GM19438 (cell line): ENCODE results near the gene ZMYND19.
A peak's percentile ranks its signal among the peaks of the same experiment; 100 is the strongest.
"Not testable (repeated sequence)": the region's sequence is repeated elsewhere in the genome, so short reads cannot be mapped to it uniquely, and the experiment has no call there.

Experiments used
- ATAC-seq: cut with Tn5 transposase; IDR thresholded peaks from one replicate; pipeline ENCODE4 v1.9.1; 2021; ENCODE audit warnings: low read depth; ENCODE audit not compliant: unreplicated experiment

The ZMYND19 gene

GRCh38 chr9:137564134-137564533 is 26.2 kb downstream of the ZMYND19 start:
- ATAC-seq = no peak

DNA sequence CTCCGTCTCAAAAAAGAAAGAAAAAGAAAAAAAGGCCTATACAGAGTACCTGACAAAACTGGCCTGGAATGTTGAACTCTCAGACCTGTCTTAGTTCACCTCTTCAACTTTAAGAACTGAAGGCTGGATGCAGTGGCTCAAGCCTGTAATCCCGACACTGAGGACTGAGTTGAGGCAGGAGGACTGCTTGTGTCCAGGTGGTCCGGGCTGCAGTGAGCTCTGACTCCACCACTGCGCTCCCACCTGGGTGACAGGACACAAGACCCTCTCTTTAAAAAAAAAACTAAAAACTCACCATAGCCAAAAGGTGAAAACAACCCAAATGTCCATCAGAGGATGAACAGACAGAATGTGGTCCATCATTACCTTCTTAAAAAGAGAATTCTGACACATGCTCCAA is 32.2 kb downstream of the ZMYND19 start:
- ATAC-seq = no peak

- no peak for ATAC-seq
Measured at GRCh38 chr9:137556069-137556838, 34.1 kb downstream of the ZMYND19 start.

DNA sequence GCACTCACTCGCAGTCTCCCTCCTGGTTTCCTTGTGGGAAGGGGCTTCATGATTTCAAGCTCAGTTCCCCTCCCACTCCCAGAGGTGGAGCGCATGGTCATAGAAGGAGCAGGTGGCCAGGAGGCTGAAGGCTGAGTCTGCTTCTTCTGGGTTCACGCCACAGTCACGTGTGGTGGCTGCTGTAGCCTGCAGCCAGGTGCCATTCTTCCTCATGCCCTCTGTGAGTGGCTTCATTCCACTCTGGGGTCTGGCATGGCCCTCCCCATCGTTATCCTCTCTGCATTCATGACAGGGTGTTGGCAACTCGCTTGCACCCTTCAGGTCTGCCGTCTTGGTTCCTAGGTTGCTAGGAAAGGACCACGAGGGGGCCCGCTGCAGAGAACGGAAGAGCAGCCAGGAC is 35.1 kb downstream of the ZMYND19 start:
- no peak for ATAC-seq

DNA sequence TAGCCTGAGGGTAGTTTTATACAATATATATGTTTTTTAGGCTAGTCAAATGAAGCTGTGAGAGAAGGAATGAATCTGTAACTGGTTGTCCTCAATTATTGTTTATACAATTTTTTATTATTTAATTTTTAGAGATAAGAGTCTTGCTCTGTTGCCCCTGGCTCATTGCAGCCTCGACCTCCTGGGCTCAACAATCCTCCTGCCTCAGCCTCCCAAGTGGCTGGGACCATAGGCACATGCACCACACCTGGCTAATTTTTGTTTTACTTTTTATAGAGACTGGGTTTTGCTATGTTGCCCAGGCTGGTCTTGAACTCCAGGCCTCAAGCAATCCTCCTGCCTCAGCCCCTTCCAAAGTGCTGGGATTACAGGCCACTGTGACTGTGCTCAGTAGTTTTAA is 36.0 kb downstream of the ZMYND19 start:
- ATAC-seq = no peak

- ATAC-seq = not testable (repeated sequence)
Measured at GRCh38 chr9:137553654-137554053, 36.7 kb downstream of the ZMYND19 start.

DNA sequence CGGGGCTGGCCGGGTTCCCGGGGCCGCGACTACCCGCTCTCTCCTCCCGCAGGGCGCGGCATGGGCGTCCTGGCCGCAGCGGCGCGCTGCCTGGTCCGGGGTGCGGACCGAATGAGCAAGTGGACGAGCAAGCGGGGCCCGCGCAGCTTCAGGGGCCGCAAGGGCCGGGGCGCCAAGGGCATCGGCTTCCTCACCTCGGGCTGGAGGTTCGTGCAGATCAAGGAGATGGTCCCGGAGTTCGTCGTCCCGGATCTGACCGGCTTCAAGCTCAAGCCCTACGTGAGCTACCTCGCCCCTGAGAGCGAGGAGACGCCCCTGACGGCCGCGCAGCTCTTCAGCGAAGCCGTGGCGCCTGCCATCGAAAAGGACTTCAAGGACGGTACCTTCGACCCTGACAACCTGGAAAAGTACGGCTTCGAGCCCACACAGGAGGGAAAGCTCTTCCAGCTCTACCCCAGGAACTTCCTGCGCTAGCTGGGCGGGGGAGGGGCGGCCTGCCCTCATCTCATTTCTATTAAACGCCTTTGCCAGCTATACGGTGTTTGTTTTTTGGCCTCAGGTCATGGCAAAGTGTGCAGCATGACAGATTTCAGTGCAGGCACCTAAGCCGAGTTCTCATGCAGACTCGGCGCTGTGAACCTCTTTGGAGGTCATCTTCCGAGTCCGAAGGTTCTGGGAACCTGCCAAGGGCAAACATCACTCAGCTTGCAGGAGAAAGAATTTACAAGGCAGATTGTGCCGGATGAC is 38.1 kb downstream of the ZMYND19 start:
- peak; percentile 20 for ATAC-seq

DNA sequence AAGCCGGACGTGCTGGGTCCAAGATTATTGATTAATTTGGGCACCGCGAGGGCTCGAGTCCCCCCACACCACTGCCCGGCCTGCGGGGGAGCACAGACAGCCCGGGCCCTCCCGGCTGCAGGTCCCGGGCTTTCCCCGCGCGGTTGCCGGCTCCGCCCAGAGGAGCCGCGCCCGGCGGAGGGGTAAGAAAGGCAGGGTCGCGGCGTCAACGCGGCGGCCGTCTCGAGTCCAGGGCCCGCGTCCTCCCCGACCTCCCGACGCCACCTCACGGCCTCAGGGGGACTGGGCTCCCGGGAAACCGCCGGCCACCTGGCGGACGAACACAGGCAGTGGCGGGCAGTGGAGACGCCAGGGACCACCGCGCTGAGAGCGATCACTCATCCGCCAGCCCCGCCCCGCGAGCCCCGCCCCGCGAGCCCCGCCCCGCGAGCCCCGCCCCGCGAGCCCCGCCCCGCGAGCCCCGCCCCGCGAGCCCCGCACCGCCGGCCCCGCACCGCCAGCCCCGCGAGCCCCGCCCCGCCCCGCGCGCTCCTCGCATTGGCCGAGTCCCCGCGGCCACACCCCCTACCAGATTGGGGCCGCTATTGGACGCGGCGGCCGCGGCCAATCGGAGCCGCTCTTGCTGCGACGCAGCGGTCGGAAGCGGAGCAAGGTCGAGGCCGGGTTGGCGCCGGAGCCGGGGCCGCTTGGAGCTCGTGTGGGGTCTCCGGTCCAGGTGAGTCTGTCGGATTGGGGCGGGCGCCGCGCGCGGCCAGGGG is 38.9 kb downstream of the ZMYND19 start, which contains the start of gene MRPL41:
Gene MRPL41, plus strand, starts transcription at position 616 of the 758 bp plus-strand sequence. CDS start 203 bp downstream, outside the sequence.
- ATAC-seq = peak; percentile 63

DNA sequence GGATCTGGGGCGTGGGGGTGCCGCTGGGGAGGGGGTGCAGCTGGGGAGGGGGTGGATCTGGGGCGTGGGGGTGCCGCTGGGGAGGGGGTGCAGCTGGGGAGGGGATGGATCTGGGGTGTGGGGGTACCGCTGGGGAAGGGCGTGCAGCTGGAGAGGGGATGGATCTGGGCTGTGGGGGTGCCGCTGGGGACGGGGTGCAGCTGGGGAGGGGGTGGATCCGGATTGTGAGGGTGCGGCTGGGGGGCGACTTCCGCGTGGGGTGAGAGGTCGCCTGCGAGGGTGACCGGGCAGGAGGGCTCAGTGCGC is 39.4 kb downstream of the ZMYND19 start:
- ATAC-seq = not testable (repeated sequence)

DNA sequence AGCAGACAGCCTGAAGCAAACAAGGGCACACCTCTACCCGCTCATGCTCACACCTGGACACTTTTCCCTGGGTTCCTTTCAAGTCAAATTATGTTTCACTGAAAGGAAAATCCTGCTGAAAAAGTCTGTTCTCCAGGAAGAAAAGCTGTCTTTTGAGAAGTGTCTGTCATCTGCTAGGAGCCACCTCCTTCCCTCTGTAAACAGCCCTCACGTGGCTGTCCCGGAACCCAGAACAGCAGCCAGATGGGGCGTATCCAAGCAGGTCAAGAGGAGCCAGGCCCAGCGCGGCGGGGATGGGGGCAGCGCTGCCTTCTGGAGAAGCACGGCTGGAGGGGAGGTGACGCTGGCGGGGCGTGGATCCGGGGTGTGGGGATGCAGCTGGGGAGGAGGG is 40.1 kb downstream of the ZMYND19 start, which contains the start of gene PNPLA7:
Gene PNPLA7, minus strand, starts transcription at position 172 of the 391 bp plus-strand sequence. CDS start 205 bp downstream, outside the sequence.
- no peak for ATAC-seq

- no peak for ATAC-seq
Measured at GRCh38 chr9:137547687-137548543, 42.4 kb downstream of the ZMYND19 start.

- ATAC-seq = no peak
Measured at GRCh38 chr9:137545123-137545522, 45.2 kb downstream of the ZMYND19 start.

- no peak for ATAC-seq
Measured at GRCh38 chr9:137544176-137544760, 46.0 kb downstream of the ZMYND19 start.

GRCh38 chr9:137543237-137543963 is 46.9 kb downstream of the ZMYND19 start:
- ATAC-seq = no peak

- no peak for ATAC-seq
Measured at GRCh38 chr9:137542486-137542885, 47.8 kb downstream of the ZMYND19 start.

GRCh38 chr9:137540536-137540935 is 49.8 kb downstream of the ZMYND19 start:
- ATAC-seq = no peak

GRCh38 chr9:137538058-137538457 is 52.3 kb downstream of the ZMYND19 start:
- no peak for ATAC-seq

DNA sequence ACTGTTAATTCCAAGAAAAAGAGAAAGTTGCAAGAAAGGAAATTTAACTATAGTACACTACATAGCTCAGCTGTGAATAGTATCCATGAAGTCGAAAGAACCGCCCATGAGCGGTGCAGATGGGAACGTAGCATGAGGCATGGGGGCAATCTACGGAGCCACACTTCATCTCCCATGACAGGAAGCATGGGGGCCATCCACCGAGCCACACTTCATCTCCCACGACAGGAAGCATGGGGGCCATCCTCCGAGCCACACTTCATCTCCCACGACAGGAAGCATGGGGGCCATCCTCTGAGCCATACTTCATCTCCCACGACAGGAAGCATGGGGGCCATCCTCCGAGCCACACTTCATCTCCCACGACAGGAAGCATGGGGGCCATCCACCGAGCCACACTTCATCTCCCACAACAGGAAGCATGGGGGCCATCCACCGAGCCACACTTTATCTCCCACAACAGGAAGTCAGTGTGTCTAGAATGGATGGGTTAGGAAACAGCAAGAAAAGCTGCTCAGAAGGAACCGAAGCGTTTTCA is 53.6 kb downstream of the ZMYND19 start:
- not testable (repeated sequence) for ATAC-seq

DNA sequence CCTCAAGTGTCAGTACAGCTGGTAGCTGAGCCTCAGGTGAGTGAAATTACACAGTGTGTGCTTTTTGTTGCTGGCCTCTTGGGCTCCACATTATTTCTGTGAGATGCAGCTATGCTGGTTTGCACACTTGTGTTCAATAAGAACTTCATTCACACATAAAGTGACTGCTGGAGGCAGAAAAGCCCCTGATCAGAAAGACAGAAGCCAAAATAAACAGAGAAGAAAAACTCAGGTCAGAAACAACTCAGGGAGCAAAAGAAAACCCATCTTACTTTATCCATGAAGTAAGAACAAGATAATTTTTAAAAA is 55.2 kb downstream of the ZMYND19 start:
- no peak for ATAC-seq
